Stimulated activated CD4-positive, alpha-beta T cell treated with anti-CD3 and anti-CD28 coated beads, Interleukin-2, amount 100 ng/mL, for 4 hours (primary cell): ENCODE results near the gene SEMA3C.

Experiments used
- DNase-seq: peaks from one replicate; pipeline ENCODE4 v3.0.0-alpha.2; 2020; ENCODE audit warnings: low read depth

The SEMA3C gene

DNA sequence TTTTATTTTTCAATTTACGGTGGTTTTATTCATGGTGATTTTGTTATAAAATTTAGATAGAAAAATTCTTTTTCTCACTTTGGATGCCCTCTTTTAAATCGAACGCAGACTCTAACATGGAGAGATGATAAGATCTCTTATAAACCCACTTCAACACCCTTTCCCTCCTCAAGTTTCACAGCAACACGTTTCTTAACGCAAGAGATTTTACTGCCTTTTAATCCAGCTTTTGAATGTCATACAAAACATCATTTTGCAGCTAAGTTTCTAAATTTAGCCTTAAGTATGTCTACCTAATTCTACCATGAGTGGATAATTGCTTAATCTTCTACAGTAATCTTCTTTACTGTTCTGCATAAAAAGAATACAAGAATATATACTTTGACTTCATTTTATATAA is 70.0 kb downstream of the SEMA3C start:
- DNase-seq: no peak

DNA sequence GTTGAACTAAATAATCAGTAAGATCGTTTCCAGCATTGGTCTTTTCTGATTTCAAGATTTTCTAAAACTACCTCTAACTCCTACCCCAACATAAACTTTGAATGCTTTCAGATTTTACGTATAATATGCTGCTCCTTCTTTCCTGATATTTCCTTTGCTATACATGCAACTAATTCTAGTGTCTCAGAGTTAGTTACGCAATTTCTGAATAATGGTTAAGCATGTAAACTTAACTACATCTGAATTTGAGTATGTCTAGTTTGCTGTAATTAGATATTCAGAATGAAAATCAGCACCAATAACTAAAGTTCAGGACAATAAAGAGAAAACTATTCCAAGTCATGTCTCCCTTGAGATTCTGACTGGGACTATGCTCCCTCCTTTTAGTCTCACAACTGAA is 71.0 kb downstream of the SEMA3C start:
- no peak for DNase-seq

GRCh38 chr7:80847027-80847426 is 71.8 kb downstream of the SEMA3C start:
- no peak for DNase-seq

DNA sequence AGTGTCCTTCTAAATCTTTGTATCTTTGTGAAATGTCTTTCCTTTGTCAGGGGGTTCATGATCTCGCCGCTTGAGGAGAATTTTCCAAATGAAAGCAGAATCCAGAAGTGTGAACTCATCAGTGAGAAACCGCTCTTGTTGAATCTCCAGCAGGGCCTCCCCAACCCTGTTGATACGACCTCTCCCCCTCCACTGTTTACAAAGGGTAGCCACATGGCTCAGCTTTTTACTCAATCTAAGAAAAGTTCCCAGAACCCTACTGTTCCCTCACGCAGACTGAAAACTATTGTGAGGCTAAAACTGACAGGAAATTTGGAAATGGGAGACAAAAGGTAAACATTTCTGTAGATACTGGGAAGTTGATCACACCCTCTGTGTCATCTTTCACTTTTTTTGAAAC is 73.9 kb downstream of the SEMA3C start:
- no peak for DNase-seq

GRCh38 chr7:80843018-80843677 is 75.7 kb downstream of the SEMA3C start:
- DNase-seq: no peak

DNA sequence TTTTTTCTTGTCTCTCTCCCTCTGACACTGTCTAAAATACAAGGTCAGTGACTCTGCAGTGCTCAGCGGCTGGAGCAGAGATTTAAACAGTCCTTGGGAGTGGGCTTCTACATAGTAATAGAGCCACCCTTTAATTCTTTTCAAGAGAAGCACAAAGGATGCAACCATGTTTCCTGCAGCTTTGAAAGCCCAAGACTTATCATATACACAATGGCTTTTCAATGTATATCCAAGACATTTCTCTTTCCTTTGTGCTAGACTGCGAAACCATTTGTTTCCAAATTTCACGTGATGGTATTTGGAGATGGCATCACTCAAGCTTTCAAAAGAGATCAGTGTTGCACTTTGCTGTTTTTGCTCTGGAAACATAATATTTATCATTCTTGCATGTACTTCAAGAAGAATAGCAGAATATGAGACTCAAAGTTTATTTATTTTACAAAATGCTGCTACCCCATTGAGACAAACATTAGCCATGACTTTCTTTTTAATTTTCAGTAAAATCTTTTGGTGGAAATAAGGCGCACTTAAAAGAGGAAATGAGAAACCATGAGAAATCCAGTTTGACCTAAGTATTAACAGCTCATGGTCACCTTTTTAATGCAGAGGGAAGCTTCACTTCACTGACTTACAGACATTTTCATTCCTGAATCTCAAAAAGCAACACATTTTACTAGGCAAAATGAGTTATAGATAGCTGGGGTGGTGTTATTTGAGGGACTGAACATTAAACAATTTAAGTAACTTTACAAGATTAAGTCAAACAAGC is 76.6 kb downstream of the SEMA3C start:
- DNase-seq: no peak

- DNase-seq: no peak
These were observed 77.4 kb downstream of the SEMA3C start for GRCh38 chr7:80841423-80841955.

- DNase-seq: no peak
These were observed 78.2 kb downstream of the SEMA3C start for GRCh38 chr7:80840681-80841080.

- no peak for DNase-seq
These were observed 79.0 kb downstream of the SEMA3C start for GRCh38 chr7:80839855-80840254.

DNA sequence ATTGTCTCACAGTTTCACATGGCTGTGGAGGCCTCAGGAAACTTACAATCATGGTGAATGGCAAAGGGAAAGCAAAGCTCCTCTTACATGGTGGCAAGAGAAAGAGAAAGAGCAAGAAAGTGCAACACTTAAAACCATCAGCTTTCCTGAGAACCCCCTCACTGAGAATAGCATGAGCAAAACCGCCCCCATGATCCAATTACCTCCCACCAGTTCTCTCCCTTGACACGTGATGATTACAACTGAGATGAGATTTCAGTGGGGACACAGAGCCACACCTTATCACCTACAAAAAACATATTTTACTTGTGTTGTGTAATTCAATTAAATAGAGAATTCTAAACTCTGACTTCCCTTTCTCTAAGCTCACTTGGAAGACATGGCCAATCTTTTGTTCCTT is 80.2 kb downstream of the SEMA3C start:
- DNase-seq: no peak

- no peak for DNase-seq
These were observed 81.5 kb downstream of the SEMA3C start for GRCh38 chr7:80837345-80837744.

DNA sequence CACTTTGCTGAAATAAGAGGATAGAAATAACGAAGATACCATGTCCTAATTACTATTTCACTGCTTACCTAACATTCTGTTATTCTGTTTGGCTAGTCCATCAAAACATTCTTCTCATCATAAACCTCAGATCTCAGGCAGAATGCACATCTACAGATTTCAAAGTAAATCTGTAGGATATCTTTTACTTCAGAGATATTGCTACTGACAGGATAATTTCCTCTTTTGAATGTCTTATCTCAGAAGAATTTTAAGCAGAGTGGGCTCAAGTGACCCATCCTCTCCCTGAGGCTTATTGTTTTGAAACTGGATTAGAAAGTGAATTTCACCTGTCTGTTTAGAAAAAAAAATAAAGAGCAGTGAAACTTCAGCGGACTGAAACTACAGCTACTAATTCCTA is 83.6 kb downstream of the SEMA3C start:
- DNase-seq: no peak

- no peak for DNase-seq
These were observed 85.3 kb downstream of the SEMA3C start for GRCh38 chr7:80833289-80834268.

GRCh38 chr7:80832006-80832405 is 86.8 kb downstream of the SEMA3C start:
- no peak for DNase-seq

GRCh38 chr7:80830584-80831285 is 88.1 kb downstream of the SEMA3C start:
- no peak for DNase-seq

DNA sequence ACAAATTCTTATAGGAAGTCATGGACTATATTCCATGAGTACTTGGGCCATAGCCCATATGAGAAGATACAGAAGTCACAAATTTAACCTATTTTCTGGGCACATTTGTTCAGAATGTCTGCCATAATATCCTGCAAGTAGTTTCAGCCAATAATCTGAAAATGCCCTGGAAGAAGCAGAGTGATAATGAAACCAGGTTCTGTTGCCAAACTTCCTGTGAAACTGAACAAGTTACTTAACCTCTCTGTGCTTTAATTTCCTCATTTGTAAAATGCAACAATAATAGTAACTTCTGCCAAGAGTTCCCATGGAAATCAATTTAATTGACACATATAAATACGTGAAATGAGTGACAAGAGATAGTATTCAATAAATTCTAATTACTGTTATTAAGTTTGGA is 88.8 kb downstream of the SEMA3C start:
- no peak for DNase-seq

DNA sequence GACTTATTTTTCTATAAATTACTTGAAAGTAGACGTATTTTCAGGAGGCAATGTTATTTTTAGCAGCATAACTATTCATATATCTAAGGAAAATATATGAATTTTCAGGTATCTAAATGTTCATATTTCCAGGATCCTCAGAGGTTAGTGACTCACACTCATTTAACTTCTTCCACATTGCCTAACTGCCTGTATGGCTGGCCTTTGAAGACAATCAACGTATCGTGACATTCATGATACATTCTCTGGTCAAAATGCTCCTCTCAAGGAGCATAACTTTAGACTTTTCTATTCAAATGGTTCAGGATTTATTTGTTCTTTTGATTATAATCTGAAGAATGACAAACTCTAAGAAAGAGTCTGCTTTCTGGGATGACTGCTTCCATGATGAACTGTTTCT is 89.3 kb downstream of the SEMA3C start:
- no peak for DNase-seq

DNA sequence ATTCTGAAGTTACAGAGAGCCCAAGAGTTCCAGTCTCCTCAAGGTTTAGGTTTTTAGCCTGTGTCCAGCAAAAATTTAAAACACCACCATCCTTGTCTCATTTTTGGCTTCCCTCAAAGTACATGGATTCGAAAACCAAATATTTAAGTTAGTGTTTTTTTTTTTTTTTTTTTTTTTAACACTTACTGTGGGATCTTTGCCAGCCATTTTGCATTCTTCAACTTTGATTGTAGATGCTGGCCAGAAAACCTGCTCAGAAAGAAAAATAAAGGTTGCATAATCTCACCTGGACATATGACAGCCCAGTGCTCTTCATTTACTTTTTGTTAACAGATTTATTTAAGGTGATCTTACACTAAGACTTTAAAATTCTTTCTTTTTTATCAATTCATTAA is 91.6 kb downstream of the SEMA3C start:
- DNase-seq: no peak

GRCh38 chr7:80826520-80827238 is 92.2 kb downstream of the SEMA3C start:
- DNase-seq: no peak

- no peak for DNase-seq
These were observed 93.4 kb downstream of the SEMA3C start for GRCh38 chr7:80825499-80825898.

- DNase-seq: no peak
These were observed 94.6 kb downstream of the SEMA3C start for GRCh38 chr7:80824253-80824652.
